A549 (cell line): ENCODE results near the gene ALG14. TPM values are rescaled to one million over a fixed set of nuclear protein-coding genes. Genes with fewer than 3 reads are reported as not detected.
A peak's percentile ranks its signal among the peaks of the same experiment; 100 is the strongest.

Source experiments
- ATAC-seq, 2 experiments: fragments of 200-7000 bp in 1 of 2; fragments of >200 bp in 1 of 2; cut with Nextera tagmentation in 1 of 2; cut with Tn5 transposase in 1 of 2; 3 replicates each; pipeline versions ENCODE4 v1.8.0 to v1.9.1; 2018 to 2020; ENCODE audit warnings: mild to moderate bottlenecking in 1 of 2, moderate library complexity in 1 of 2
- CTCF ChIA-PET: fragments of 300-600 bp; sonication (Branson Sonifier 250); formaldehyde crosslinking; extraction: SDS; loops from one replicate; lab custom pipeline; 2021; ENCODE audit warnings: antibody characterized with exemption, inconsistent platforms; lab: Yijun Ruan, JAX
- POLR2A ChIA-PET: fragments of 350-600 bp; formaldehyde crosslinking; extraction: SDS; loops from one replicate; lab custom pipeline; 2021; ENCODE audit warnings: antibody characterized with exemption, inconsistent platforms; lab: Yijun Ruan, JAX
- DNase-seq, 2 experiments: peaks; one replicate each; pipeline versions ENCODE4 v3.0.0 to v3.0.0-alpha.2; 2011 to 2016; ENCODE audit warnings: low read depth in 1 of 2, low spot score in 1 of 2
- FAIRE-seq: peaks from 2 replicates; lab custom pipeline; 2011; peaks lifted over from hg19 to GRCh38; lab: Jason Lieb, UNC
- H3K27ac ChIP-seq, 2 experiments: fragments of >200 bp; sonication (Bioruptor Twin); formaldehyde crosslinking; 3 replicates each; pipeline ENCODE4 v1.5.1; 2016 to 2017
- H3K4me1 ChIP-seq: fragments of >200 bp; sonication (Bioruptor Twin); formaldehyde crosslinking; 3 replicates; pipeline ENCODE4 v1.6.1; 2016
- H3K4me2 ChIP-seq: fragments of >200 bp; sonication (Bioruptor Twin); formaldehyde crosslinking; 3 replicates; pipeline ENCODE4 v1.6.1; 2016
- H3K4me3 ChIP-seq: fragments of >200 bp; sonication (Bioruptor Twin); formaldehyde crosslinking; 3 replicates; pipeline ENCODE4 v1.5.1; 2016
- H3K9me3 ChIP-seq: fragments of >200 bp; sonication (Bioruptor Twin); formaldehyde crosslinking; 3 replicates; pipeline ENCODE4 v1.6.1; 2016
- CEBPB ChIP-seq, 2 experiments: fragments of >200 bp in 1 of 2; sonication (Bioruptor Twin) in 1 of 2; formaldehyde crosslinking in 1 of 2; IDR thresholded peaks; 2 replicates each; pipeline ENCODE4 v1.6.1; 2012 to 2016
- CHD2 ChIP-seq: fragments of 150-350 bp; IDR thresholded peaks from 2 replicates; pipeline ENCODE4 v1.6.1; 2014; ENCODE audit warnings: low read length; ENCODE audit not compliant: partially characterized antibody
- EP300 ChIP-seq, 2 experiments: fragments of >200 bp; sonication (Bioruptor Twin); formaldehyde crosslinking; IDR thresholded peaks; 2 replicates in 1 of 2; 3 replicates in 1 of 2; pipeline ENCODE4 v1.6.1; 2016 to 2017
- FOSL2 ChIP-seq, 2 experiments: fragments of 450-650 bp in 1 of 2; fragments of >200 bp in 1 of 2; sonication (Bioruptor Twin) in 1 of 2; formaldehyde crosslinking; IDR thresholded peaks; 2 replicates each; pipeline versions ENCODE4 v1.5.0 to v1.6.1; 2016 to 2020; ENCODE audit warnings: mild to moderate bottlenecking in 1 of 2, moderate library complexity in 1 of 2
- FOXS1 ChIP-seq: fragments of 250-450 bp; sonication (Bioruptor Pico); IDR thresholded peaks from 2 replicates; pipeline ENCODE4 v1.5.0; 2020; ENCODE audit warnings: mild to moderate bottlenecking, moderate library complexity
- HEYL ChIP-seq: fragments of 250-450 bp; sonication (Bioruptor Pico); IDR thresholded peaks from 2 replicates; pipeline ENCODE4 v1.8.0; 2021; ENCODE audit warnings: mild to moderate bottlenecking, moderate library complexity
- HOXB13 ChIP-seq: fragments of 250-450 bp; sonication (Bioruptor Pico); IDR thresholded peaks from 2 replicates; pipeline ENCODE4 v1.5.0; 2020; ENCODE audit warnings: low read depth, mild to moderate bottlenecking, moderate library complexity
- HOXB5 ChIP-seq: fragments of 250-450 bp; sonication (Bioruptor Pico); IDR thresholded peaks from 2 replicates; pipeline ENCODE4 v1.5.0; 2020; ENCODE audit warnings: mild to moderate bottlenecking, moderate library complexity
- JUN ChIP-seq, 2 experiments: fragments of >200 bp; sonication (Bioruptor Twin); formaldehyde crosslinking; IDR thresholded peaks; 2 replicates in 1 of 2; 3 replicates in 1 of 2; pipeline ENCODE4 v1.6.1; 2016 to 2017
- JUNB ChIP-seq: fragments of >200 bp; sonication (Bioruptor Twin); formaldehyde crosslinking; IDR thresholded peaks from 2 replicates; pipeline ENCODE4 v1.6.1; 2016
- NPAS2 ChIP-seq: fragments of 250-450 bp; sonication (Bioruptor Pico); IDR thresholded peaks from 2 replicates; pipeline ENCODE4 v1.8.0; 2022; ENCODE audit warnings: mild to moderate bottlenecking, moderate library complexity, borderline replicate concordance
- POLR2A ChIP-seq: IDR thresholded peaks from 2 replicates; pipeline ENCODE4 v1.6.1; 2012; ENCODE audit warnings: mild to moderate bottlenecking, low read length
- POLR2AphosphoS2 ChIP-seq: conservative IDR thresholded peaks from 2 replicates; pipeline ENCODE4 v1.6.1; 2012; ENCODE audit warnings: low read length, improper control_type of control experiment, inconsistent platforms
- RFX5 ChIP-seq: fragments of 450-650 bp; IDR thresholded peaks from 2 replicates; pipeline ENCODE4 v1.7.1; 2014; ENCODE audit warnings: antibody characterized with exemption, mild to moderate bottlenecking, moderate library complexity
- RNF2 ChIP-seq: fragments of 200-600 bp; sonication (generic); IDR thresholded peaks from 2 replicates; pipeline ENCODE4 v1.6.1; 2016; ENCODE audit warnings: low read depth, mild to moderate bottlenecking, antibody characterized with exemption, moderate library complexity, borderline replicate concordance
- SREBF2 ChIP-seq: fragments of 450-650 bp; IDR thresholded peaks from 2 replicates; pipeline ENCODE4 v1.6.1; 2014; ENCODE audit warnings: mild to moderate bottlenecking, moderate library complexity
- WGBS: methylation state at CpG from one replicate; pipeline ENCODE4 v1.1.6; 2017; ENCODE audit errors: missing lambda C conversion rate; 5-methylcytosine and 5-hydroxymethylcytosine counted together
- polyA plus RNA-seq, 4 experiments: library from polyadenylated mRNA; depleted of rRNA in 3 of 4; stranded (reverse); fragments of >200 nt; fragmentation: RNase III in 1 of 4; extraction: RNeasy Plus Mini Kit Qiagen cat#74134 plus additional on column Dnase treatment in 1 of 4; gene quantifications; 2 replicates in 3 of 4; 3 replicates in 1 of 4; pipeline ENCODE4 v1.2.3, GENCODE V29; 2011 to 2017
- TF ChIP-seq, protein P1 (sequence below): fragments of 450-650 bp; IDR thresholded peaks from 2 replicates; pipeline ENCODE4 v1.6.1; 2014; ENCODE audit warnings: antibody characterized with exemption
- TF ChIP-seq, protein P2 (sequence below): fragments of 250-450 bp; sonication (Bioruptor Pico); IDR thresholded peaks from 2 replicates; pipeline ENCODE4 v1.5.0; 2021; ENCODE audit warnings: mild to moderate bottlenecking, moderate library complexity, borderline replicate concordance
- TF ChIP-seq, protein P3 (sequence below): IDR thresholded peaks from 2 replicates; pipeline ENCODE4 v1.6.1; 2012
- TF ChIP-seq, protein P4 (sequence below): fragments of 150-350 bp; IDR thresholded peaks from 2 replicates; pipeline ENCODE4 v1.6.1; 2014; ENCODE audit warnings: low read depth, mild to moderate bottlenecking, low read length

ALG14 gene
- polyA plus RNA-seq, 2 of the 4 experiments (the other 2 are of a cell fraction): 5.0 to 5.4 TPM

DNA sequence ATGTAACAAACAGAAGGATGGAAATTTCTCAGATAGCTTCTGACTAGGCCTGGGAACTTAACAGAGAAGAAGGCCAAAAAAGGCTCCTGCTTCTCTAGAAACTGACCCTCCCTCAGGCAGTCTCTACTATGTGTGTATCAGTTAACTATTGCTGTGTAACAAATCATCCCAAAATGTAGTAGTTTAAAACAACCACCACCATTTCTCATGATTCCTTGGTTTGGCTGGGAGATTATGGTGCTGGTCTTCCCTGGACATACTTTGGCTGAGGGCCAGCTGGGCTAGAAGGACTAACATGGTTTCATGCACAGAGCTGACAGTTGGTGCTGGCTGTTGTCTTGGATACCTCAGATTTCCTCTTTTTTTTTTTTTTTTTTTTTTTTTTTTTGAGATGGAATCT lies 119.6 kb downstream of the ALG14 start:
- H3K9me3 ChIP-seq: peaks cover 3% of the 10 kb centered on the region; the same call in 1 of the 3 replicates
- no peak overlapping the region for H3K4me2 ChIP-seq
- ATAC-seq: no peak
- POLR2A ChIA-PET: no interaction called here
- H3K4me1 ChIP-seq: peaks cover 39% of the 10 kb centered on the region
- H3K27ac ChIP-seq: no peak overlapping the region
- FAIRE-seq: no peak
- no peak overlapping the region for H3K4me3 ChIP-seq
- CTCF ChIA-PET: interaction anchor here (1.1 to 1.5 kb wide), 3 partner anchors 28 to 99 kb away, joined by 3 read pairs; no protein-coding TSS in a partner anchor
- no peak for TF ChIP-seq CEBPB (IDR thresholded peaks at IDR 0.05)
- no peak for TF ChIP-seq CHD2
- no peak for TF ChIP-seq HOXB5
- TF ChIP-seq HOXB13 (CRISPR knock-in tag): no peak
- no peak for TF ChIP-seq JUN (IDR thresholded peaks at IDR 0.05)
- TF ChIP-seq, protein P1, sequence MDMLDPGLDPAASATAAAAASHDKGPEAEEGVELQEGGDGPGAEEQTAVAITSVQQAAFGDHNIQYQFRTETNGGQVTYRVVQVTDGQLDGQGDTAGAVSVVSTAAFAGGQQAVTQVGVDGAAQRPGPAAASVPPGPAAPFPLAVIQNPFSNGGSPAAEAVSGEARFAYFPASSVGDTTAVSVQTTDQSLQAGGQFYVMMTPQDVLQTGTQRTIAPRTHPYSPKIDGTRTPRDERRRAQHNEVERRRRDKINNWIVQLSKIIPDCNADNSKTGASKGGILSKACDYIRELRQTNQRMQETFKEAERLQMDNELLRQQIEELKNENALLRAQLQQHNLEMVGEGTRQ: no peak
- no peak for DNase-seq

DNA sequence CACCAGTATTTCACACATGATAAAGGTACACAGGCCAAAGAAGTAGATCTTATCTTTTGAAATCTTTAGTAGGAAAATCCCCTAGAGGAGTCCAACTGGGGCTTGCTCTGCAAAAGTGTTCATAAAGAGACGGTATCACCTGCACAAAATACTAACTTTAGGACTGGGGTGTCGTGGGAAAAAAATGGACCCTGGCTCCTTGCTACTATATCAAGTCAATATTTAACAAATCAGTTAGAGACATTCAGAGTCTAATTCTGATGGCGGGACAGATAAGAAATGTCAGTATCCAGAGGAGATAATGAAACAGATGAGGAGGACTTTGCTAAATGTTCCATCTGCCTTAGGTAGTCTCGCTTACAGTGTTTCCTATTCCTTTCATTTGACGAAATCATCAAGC lies 120.2 kb downstream of the ALG14 start:
- WGBS: 93% methylated on average over 5 of the region's 5 CpGs
- DNase-seq (no peak), FAIRE-seq (no peak), ATAC-seq (no peak)
- peaks cover 39% of the 10 kb centered on the region for H3K4me1 ChIP-seq
- peaks cover 3% of the 10 kb centered on the region; the same call in 1 of the 3 replicates for H3K9me3 ChIP-seq
- H3K4me3 ChIP-seq: no peak overlapping the region
- H3K4me2 ChIP-seq: no peak overlapping the region
- POLR2A ChIA-PET: no interaction called here
- CTCF ChIA-PET: interaction anchor here (1.2 to 1.5 kb wide), 2 partner anchors 91 to 98 kb away, joined by 3 read pairs; no protein-coding TSS in a partner anchor
- no peak overlapping the region for H3K27ac ChIP-seq
- no peak for TF ChIP-seq POLR2A
- TF ChIP-seq, protein P2, sequence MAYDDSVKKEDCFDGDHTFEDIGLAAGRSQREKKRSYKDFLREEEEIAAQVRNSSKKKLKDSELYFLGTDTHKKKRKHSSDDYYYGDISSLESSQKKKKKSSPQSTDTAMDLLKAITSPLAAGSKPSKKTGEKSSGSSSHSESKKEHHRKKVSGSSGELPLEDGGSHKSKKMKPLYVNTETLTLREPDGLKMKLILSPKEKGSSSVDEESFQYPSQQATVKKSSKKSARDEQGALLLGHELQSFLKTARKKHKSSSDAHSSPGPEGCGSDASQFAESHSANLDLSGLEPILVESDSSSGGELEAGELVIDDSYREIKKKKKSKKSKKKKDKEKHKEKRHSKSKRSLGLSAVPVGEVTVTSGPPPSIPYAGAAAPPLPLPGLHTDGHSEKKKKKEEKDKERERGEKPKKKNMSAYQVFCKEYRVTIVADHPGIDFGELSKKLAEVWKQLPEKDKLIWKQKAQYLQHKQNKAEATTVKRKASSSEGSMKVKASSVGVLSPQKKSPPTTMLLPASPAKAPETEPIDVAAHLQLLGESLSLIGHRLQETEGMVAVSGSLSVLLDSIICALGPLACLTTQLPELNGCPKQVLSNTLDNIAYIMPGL (CRISPR knock-in tag): no peak
- no peak for TF ChIP-seq FOXS1 (CRISPR knock-in tag)
- TF ChIP-seq NPAS2 (CRISPR knock-in tag): no peak
- TF ChIP-seq RFX5: no peak
- no peak for TF ChIP-seq JUNB
- no peak for TF ChIP-seq HOXB5
- TF ChIP-seq FOSL2 (IDR thresholded peaks at IDR 0.05): no peak
- no peak for TF ChIP-seq FOSL2 (CRISPR knock-in tag; IDR thresholded peaks at IDR 0.05)
- no peak for TF ChIP-seq RNF2
- TF ChIP-seq, protein P3, sequence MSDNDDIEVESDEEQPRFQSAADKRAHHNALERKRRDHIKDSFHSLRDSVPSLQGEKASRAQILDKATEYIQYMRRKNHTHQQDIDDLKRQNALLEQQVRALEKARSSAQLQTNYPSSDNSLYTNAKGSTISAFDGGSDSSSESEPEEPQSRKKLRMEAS: no peak
- TF ChIP-seq, protein P4, sequence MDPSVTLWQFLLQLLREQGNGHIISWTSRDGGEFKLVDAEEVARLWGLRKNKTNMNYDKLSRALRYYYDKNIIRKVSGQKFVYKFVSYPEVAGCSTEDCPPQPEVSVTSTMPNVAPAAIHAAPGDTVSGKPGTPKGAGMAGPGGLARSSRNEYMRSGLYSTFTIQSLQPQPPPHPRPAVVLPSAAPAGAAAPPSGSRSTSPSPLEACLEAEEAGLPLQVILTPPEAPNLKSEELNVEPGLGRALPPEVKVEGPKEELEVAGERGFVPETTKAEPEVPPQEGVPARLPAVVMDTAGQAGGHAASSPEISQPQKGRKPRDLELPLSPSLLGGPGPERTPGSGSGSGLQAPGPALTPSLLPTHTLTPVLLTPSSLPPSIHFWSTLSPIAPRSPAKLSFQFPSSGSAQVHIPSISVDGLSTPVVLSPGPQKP: no peak

DNA sequence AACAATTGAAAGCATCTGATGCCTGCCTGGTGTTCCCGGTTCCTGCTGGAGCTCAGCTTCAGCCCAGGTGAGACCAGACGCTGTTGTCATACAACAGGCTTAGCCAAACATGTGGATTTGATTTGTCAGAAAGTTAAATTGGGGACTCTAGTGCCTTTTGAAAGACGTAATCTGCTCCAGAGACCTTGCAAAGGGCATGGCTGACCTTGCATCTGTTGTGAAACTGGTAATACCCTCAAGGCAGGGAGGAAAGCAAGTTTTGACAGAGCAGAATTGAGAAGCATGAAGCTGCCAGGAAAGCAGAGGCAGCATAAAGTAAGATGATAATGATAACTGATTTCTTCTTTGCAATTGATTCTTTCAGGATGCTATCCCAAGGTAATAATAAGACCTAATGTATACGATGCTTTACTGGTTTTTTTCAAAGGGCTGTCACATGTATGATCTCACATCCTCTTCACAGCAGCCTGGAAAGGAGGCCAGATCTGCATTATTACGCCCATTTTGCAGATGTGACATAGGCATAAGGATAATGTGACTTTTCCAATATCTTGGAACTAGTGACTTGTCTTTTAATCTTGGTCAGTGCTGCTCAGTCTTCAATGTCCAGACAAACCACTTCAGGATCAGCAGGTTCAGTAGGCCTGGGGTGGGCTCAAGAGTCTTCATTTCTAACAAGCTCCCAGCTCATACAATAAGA lies 121.1 kb downstream of the ALG14 start:
- Histone ChIP-seq H3K9me3 (peaks cover 3% of the 10 kb centered on the region; the same call in 1 of the 3 replicates), H3K27ac (peak overlapping the region in 1 of 2 experiments; percentile 39; a peak in 2 of 6 replicates), H3K4me2 (no peak overlapping the region), H3K4me1 (peaks cover 42% of the 10 kb centered on the region), H3K4me3 (no peak overlapping the region)
- POLR2A ChIA-PET: no interaction called here
- FAIRE-seq: no peak
- WGBS: 94% methylated on average over 5 of the region's 5 CpGs
- DNase-seq: no peak
- CTCF ChIA-PET: interaction anchor here (1.1 kb wide), 1 partner anchor 90 kb away, joined by 3 read pairs; no protein-coding TSS in a partner anchor
- ATAC-seq: no peak
- TF ChIP-seq EP300 (IDR thresholded peaks at IDR 0.05): no peak
- TF ChIP-seq SREBF2: no peak
- no peak for TF ChIP-seq HEYL
- TF ChIP-seq, protein P4: no peak
- no peak for TF ChIP-seq POLR2AphosphoS2
